Raji (cell line): ENCODE measurements around the gene PSMB10.
A peak's percentile ranks its signal among the peaks of the same experiment; 100 is the strongest.

ENCODE experiments used
- POLR2A ChIP-seq: IDR thresholded peaks from 2 replicates; pipeline ENCODE4 v1.6.1; 2011; ENCODE audit warnings: low read depth, low read length, control low read depth; ENCODE audit not compliant: insufficient read depth

The PSMB10 gene

GRCh38 chr16:67935402-67936123 is 1.1 kb downstream of the PSMB10 start:
- TF ChIP-seq POLR2A = peak; percentile 92

DNA sequence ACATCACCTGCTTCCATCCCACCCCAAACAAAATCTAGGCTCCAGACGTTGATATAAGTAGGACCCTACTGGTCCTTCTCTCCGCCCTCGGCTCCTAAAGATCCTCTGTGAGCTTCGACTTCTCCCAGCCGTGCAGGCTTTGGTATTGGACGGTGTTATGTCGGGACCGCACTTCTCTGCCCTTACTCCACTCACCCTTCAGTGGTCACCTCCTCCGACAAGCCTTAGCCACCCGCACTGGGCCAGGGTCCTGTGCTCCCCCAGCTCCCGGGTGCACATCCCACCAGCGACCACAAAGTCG is 1.6 kb downstream of the PSMB10 start:
- no peak for TF ChIP-seq POLR2A

DNA sequence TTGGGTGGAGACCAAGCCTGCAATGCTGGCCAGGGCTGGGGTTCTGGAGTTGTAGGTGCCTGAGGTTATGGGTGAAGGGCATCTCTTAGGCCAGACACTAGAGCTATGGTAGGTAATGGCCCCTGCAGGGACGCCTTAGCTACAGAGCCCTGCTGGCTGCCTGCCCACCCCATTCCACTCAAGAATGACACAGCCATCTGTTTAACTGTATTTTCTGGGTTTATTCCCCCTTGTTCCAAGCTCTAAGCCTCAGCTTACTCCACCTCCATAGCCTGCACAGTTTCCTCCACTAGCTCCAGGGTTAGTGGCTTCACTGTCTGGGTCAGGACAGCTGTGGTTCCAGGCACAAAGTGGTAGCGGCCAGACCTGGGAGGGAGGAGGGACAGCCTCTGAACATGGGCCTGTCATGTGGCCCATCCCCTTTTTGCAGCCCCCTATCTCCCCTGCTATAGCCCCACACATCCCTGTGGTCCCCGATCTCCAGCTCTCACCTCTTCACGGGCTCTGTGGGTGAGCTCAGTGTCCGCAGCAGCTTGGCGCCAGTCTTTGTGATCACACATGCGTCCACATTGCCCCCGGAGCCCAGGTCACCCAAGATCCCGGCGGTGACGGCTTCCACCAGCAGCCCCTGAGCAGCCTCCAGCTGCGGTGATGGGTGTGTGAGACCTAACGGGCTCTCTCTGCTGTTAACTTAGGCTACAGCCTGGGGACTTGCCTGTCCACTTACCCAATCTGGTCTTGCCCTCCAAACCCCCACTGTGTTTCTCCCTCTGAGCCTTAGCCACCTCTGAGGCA is 2.1 kb downstream of the PSMB10 start:
- TF ChIP-seq POLR2A = no peak

GRCh38 chr16:67933805-67934204 is 2.8 kb downstream of the PSMB10 start:
- TF ChIP-seq POLR2A = no peak

- no peak for TF ChIP-seq POLR2A
Measured at GRCh38 chr16:67932462-67932840, 4.2 kb downstream of the PSMB10 start.

DNA sequence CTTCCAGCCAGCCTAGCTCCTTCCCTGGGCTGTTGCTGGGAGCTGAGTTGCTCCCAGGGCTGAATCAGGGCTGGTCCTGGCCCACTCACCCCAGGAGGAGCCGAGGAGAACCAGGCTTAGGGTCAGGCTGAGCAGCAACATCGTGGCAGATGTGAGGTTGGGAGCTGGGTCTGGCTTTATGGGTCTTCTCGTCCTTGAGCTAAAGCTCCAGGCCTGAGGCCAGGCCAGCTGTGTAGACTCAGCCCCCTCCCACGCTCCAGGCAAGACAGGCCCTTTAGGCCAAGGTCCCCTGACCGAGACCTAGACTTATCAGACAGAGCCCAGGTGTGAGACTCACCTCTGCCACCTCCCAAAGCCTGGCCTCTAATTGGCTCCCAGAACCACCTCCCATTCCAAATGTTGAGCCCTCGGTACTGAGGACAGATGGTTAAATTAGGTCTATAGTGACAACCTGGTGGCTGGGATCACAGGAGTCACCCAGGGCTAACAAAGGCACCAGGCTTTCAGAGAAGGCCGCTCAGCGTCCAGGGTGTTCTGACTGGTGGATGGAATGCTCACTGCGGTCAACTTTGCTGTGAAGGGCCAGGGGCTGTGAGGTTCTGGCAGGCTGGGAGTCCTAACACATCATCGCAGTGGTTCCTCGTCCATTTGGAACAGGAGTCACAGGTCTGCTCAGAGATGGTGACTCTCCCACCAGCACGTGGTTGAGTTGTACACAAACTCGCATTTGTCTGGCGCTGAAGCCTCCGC is 4.8 kb downstream of the PSMB10 start, which contains the start of gene CTRL:
TSS of gene CTRL (minus strand) at position 151 of the 750 bp plus-strand sequence. CDS start at position 141, 10 bp downstream.
- TF ChIP-seq POLR2A = peak; percentile 31; the same call in 1 of the 2 replicates

- TF ChIP-seq POLR2A = no peak
Measured at GRCh38 chr16:67930678-67931211, 5.9 kb downstream of the PSMB10 start.

- no peak for TF ChIP-seq POLR2A
Measured at GRCh38 chr16:67930191-67930590, 6.5 kb downstream of the PSMB10 start.

- peak; percentile 34 for TF ChIP-seq POLR2A
Measured at GRCh38 chr16:67928561-67929364, 7.9 kb downstream of the PSMB10 start.

DNA sequence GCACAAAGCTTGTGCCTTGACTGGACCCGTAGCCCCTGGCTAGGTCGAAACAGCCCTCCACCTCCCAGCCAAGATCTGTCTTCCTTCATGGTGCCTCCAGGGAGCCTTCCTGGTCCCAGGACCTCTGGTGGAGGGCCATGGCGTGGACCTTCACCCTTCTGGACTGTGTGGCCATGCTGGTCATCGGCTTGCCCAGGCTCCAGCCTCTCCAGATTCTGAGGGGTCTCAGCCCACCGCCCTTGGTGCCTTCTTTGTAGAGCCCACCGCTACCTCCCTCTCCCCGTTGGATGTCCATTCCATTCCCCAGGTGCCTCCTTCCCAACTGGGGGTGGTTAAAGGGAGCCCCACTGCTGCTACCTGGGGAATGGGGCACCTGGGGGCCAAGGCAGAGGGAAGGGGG is 8.5 kb downstream of the PSMB10 start:
- no peak; the same call in 1 of the 2 replicates for TF ChIP-seq POLR2A

- TF ChIP-seq POLR2A = no peak
Measured at GRCh38 chr16:67927131-67927941, 9.3 kb downstream of the PSMB10 start.

- TF ChIP-seq POLR2A = no peak
Measured at GRCh38 chr16:67926181-67926750, 10.4 kb downstream of the PSMB10 start.

GRCh38 chr16:67924140-67924906 is 12.3 kb downstream of the PSMB10 start:
- TF ChIP-seq POLR2A = no peak
